ENCODE results near the gene CUX1.

CUX1 gene

DNA sequence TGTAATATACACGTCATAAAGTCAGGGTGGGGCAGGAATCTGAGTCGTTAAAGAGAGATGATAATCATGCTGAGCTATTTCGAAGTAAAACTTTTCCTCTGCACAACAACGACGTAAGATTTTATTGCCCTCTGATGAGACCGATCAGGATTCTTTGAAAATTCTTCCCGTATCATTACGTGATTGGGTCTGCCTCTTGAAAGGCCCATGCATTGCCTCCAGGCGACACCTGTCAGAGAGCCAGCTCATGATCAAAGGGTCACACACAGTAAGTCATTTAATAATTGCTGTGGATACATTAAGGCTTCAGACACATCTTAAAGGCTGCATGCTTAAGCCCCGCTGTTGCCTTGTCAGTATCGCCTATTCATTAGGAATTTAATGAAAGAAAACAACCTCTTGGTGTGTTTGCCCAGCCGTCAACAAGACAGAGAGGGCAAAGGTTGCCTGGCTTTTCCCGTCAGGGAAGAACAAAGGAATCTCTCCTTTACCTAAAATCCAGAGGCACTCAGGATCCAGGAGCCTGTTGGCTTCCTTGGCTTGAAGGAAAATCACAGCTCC is 280.3 kb downstream of the CUX1 start (continued):
- no peak for TF ChIP-seq ZNF280D (tag by site-specific recombination; IDR thresholded peaks at IDR 0.05)

DNA sequence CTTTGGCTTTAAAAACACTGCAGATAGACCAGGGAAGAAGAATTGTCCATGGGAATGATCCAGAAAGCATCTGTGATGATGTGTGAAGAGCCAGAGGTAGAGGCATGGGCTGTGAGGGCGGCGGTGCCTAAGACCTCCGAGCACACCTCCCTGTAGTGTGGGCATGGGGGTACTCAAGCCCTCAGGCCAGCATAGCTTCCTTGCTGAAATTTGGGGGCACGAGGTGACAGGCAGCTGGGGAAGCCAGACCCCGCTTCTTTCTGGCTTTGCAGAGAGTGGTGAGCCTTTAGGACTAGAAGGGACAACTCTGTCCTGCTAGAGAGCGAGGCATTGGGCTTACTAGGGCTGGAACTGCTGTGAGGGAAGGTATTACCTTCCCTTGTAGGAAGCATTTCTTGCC is 281.6 kb downstream of the CUX1 start:
- no peak overlapping the region for H3K27ac ChIP-seq (ENCODE audit: extremely low read depth, low read depth, low read length)
- no peak for TF ChIP-seq ZNF132 (tag by site-specific recombination; IDR thresholded peaks at IDR 0.05; ENCODE audit: borderline replicate concordance)
- no peak for TF ChIP-seq ZNF274 (IDR thresholded peaks at IDR 0.05; ENCODE audit: low read length)
- TF ChIP-seq ZNF274 (tag by site-specific recombination; IDR thresholded peaks at IDR 0.05; ENCODE audit: borderline replicate concordance), result no peak
- TF ChIP-seq ZNF549 (tag by site-specific recombination; IDR thresholded peaks at IDR 0.05), result no peak
- TF ChIP-seq ZNF404 (tag by site-specific recombination; IDR thresholded peaks at IDR 0.05), result no peak
- TF ChIP-seq ZNF664 (tag by site-specific recombination; IDR thresholded peaks at IDR 0.05), result no peak
- no peak for TF ChIP-seq ZNF155 (tag by site-specific recombination; IDR thresholded peaks at IDR 0.05)
- TF ChIP-seq ZNF670 (tag by site-specific recombination; IDR thresholded peaks at IDR 0.05; ENCODE audit: low read depth), result no peak
- no peak for TF ChIP-seq ZBTB17 (tag by site-specific recombination; IDR thresholded peaks at IDR 0.05)
- no peak for TF ChIP-seq REST (tag by site-specific recombination; IDR thresholded peaks at IDR 0.05)
- TF ChIP-seq ZNF704 (tag by site-specific recombination; IDR thresholded peaks at IDR 0.05), result no peak
- no peak for TF ChIP-seq ZBTB48 (tag by site-specific recombination; IDR thresholded peaks at IDR 0.05)
- no peak for TF ChIP-seq KLF10 (tag by site-specific recombination; IDR thresholded peaks at IDR 0.05)
- TF ChIP-seq ZNF341 (tag by site-specific recombination; IDR thresholded peaks at IDR 0.05; ENCODE audit: low read depth), result no peak
- no peak for TF ChIP-seq ZFP69B (tag by site-specific recombination; IDR thresholded peaks at IDR 0.05)
- TF ChIP-seq RBAK (tag by site-specific recombination; IDR thresholded peaks at IDR 0.05), result no peak
- TF ChIP-seq GLI4 (tag by site-specific recombination; IDR thresholded peaks at IDR 0.05), result no peak
- no peak for TF ChIP-seq TRIM28 (IDR thresholded peaks at IDR 0.05; ENCODE audit: borderline replicate concordance, low read length)
- ChIA-PET CTCF (no interaction called here), POLR2A (no interaction called here)
- no peak overlapping the region for H3K4me3 ChIP-seq (ENCODE audit: low read depth, low read length)
- H3K4me1 ChIP-seq (ENCODE audit: control insufficient read depth, insufficient read depth, low read length), result no peaks in the 10 kb centered on the region
- H3K9me3 ChIP-seq (ENCODE audit: control insufficient read depth, insufficient read depth, low read depth, low read length), result no peaks in the 10 kb centered on the region
- H3K36me3 ChIP-seq (ENCODE audit: control insufficient read depth in 2 of 2, insufficient read depth in 1 of 2, low read length in 2 of 2), result peaks cover 0 to 1% of the 10 kb centered on the region in 2 experiments; a peak in 1 of 3 replicates
